Bone marrow (tissue), 2 donors: ENCODE measurements around the gene ABCA3.

ENCODE experiments used
- DNase-seq, 2 donors: peaks; one replicate each; lab custom pipeline; 2025; lab: John Stamatoyannopoulos, UW

ABCA3 gene

GRCh38 chr16:2308089-2308962, 32.2 kb downstream of the ABCA3 start:
- no peak for DNase-seq

- no peak for DNase-seq
Measured at GRCh38 chr16:2299915-2300192, 40.7 kb downstream of the ABCA3 start.

DNA sequence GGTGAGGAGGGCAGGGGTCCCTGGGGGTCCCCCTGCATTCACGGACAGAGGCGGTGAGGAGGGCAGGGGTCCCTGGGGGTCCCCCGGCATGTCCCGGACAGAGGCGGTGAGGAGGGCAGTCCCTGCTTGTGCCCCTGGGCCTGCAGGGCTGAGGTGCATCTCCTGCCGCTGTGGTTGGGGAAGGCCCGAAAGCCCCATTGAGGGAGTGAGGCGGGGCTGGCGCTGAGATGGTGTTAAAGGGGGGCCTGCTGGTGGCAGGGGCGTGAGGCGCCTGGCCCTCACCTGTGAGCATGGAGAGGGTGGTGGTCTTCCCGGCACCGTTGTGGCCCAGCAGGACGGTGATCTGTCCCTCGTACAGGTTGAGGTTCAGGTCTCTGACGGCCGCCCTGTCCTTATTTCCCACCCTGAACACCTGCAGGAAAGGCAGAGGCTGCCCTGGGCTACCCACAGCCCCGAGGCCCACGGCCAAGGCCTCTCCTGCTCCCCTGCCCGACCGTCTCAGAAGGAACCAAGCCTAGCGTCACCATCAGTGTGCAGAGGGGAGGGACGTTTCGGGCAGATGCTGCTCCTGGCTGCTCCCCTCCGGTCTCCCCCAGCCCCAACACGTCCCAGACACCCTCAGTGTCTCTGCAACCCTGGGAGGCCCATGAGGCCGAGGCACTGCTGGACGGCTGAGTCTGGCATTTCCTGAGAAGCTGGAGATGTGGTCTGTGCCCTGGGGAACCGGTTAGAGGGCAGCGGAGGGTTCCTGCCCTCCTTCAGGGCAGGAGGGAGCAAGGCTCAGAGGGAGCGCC, 41.2 kb downstream of the ABCA3 start:
- no peak for DNase-seq

DNA sequence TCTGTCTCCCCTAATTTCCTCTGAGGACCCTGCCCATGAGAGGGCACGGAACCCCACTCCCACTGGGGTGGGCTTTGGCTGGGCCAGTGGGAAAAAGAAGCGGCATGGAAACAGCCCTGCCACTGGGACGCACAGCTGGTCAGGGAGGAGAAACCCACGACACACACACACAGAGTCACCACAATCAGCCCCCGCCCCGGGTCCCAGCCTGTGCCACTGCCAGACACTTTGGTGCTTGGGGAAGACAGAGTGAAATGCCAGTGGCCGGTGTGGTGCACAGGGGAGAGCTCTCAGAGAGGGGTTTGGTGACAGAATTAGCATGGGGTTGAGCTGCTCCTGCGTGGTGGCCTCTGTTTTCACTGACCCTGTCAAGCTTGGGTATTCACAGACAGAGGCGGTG, 41.9 kb downstream of the ABCA3 start:
- no peak for DNase-seq

DNA sequence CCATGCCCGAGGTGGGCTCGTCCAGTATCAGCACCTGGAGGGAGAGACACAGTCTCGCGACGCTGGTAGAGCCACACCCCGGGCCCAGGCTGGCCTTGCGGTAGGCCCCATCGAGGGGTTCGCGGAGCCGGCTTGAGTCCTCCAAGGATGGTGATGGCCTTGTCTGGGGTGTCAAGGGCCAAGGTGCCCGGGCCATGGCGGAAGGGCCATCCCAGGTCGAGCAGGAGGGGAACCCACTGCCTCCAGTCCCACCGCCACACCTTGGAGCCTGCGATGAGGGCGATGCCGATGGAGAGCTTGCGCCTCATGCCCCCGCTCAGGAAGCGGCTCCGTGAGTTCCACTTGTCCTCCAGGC, 43.0 kb downstream of the ABCA3 start:
- DNase-seq = no peak

- DNase-seq = no peak
Measured at GRCh38 chr16:2296661-2297505, 43.6 kb downstream of the ABCA3 start.

- no peak for DNase-seq
Measured at GRCh38 chr16:2295056-2295798, 45.3 kb downstream of the ABCA3 start.

DNA sequence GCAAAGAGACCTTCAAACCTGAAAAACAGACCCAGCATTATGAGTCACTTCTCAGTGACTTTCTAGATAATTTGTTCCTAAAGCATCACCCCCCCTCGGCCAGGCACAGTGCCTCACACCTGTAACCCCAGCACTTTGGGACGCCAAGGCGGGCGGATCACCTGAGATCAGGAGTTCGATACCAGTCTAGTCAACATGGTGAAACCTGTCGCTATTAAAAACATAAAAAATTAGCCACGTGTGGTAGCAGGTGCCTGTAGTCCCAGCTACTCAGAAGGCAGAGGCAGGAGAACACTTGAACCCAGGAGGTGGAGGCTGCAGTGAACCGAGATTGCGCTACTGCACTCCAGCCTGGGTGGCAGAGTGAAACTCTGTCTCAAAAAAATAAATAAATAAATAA, 48.3 kb downstream of the ABCA3 start:
- DNase-seq = no peak

- no peak for DNase-seq
Measured at GRCh38 chr16:2289282-2289681, 51.2 kb downstream of the ABCA3 start.

DNA sequence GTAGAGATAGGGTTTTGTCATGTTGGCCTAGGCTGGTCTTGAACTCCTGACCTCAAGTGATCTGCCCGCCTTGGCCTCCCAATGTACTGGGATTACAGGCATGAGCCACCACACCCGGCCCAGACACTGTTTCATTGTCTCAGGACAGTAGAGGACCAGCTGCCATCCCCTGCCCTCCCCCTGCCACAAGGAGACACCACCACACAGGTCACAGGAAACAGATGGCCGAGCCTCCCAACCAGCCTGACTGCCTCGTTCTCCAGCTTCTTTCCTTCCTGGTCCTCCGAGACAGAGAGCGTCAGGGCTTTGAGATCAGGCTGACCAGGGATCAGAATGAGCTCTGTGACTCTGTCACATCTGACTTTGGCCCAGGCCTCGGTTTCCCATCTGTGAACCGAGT, 51.8 kb downstream of the ABCA3 start:
- peak in 1 of 2 donors; percentile 81 for DNase-seq

- DNase-seq = no peak
Measured at GRCh38 chr16:2287916-2288547, 52.5 kb downstream of the ABCA3 start.

- DNase-seq = no peak
Measured at GRCh38 chr16:2286550-2286949, 54.0 kb downstream of the ABCA3 start.

- DNase-seq = no peak
Measured at GRCh38 chr16:2285731-2286191, 54.8 kb downstream of the ABCA3 start.

- DNase-seq = no peak
Measured at GRCh38 chr16:2284797-2285576, 55.5 kb downstream of the ABCA3 start.

- no peak for DNase-seq
Measured at GRCh38 chr16:2284001-2284770, 56.3 kb downstream of the ABCA3 start.

DNA sequence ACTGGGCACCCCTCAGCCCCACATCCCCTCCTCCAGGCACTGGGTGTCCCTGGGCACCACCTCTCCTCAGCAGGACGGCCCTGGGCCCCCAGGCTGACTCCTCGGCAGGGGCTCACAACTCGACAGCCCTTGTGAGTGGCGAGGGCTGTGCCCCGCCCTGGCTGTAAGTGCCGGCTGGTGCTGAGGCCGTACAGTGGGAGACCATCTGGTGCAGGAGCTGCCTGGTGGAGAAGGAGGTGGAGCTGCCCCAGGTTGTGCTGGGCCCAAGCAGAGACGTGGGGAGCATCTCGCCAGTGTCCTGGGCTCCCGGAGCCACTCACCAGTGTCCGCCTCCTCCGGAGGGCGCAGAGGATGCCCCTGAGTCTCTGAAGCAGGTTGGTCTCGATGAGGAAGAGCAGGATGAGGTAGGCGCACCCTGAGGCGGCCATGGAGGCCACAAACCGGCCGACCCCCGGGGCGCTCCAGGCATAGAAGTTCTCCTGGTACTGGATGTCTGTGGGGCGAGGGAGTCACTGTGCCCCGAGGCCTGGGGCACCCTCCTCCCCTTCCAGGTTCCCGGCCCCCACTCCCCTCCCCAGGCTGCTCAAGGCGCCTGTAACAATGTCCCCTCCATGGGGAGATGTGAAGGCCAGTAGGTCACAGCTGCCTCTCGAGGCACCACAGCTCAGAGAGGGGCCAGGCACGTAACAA, 57.5 kb downstream of the ABCA3 start:
- no peak for DNase-seq

DNA sequence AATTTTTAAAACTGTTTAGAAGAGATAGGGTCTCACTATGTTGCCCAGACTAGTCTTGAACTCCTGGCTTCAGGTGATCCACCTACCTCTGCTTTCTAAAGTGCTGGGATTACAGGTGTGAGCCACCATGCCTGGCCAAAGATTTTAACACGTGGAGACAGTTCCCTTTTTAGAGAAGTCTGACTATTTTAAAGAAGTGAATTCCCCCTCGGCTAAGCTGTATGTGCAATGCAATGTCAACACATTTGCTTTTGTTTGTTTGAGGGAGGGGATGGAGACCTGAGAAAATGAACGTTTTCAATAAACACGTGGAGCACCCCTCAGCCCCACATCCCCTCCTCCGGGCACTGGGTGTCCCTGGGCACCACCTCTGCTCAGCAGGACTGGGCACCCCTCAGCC, 58.3 kb downstream of the ABCA3 start:
- no peak for DNase-seq

- no peak for DNase-seq
Measured at GRCh38 chr16:2280981-2281542, 59.5 kb downstream of the ABCA3 start.

DNA sequence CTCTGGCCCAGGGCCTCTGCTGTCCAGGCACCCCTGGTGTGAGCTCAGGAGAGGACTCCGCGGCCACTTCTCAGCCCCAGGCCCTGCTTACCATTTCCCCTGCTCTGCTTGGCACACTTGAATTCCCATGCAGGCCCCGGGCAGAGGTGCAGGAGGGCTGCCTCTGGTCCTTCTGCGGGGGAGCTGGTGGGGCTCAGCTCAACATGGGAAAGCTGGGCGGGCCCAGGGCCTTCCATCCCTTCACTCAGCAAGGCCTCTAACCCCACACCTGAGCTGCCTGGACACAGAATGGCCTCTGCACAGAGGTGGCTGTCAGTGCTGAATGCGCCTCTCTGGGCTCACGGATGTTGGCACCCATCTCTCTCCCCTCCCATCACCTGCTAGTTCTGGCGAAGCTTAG, 60.1 kb downstream of the ABCA3 start:
- DNase-seq = no peak
